WTC11 (cell line): ENCODE data around the gene ARSA. TPM values are rescaled to one million over a fixed set of nuclear protein-coding genes. Genes with fewer than 3 reads are reported as not detected.

Experiments used
- ATAC-seq: fragments of 200-7000 bp; cut with Tn5 transposase; 2 replicates; pipeline ENCODE4 v1.10.0; 2021; ENCODE audit warnings: mild to moderate bottlenecking, moderate library complexity
- CTCF ChIA-PET: fragments of 300-600 bp; sonication (Branson Sonifier 250); formaldehyde crosslinking; loops from one replicate; lab custom pipeline; 2021; ENCODE audit warnings: antibody characterized with exemption; lab: Charles Lee
- POLR2A ChIA-PET: fragments of 350-600 bp; sonication (Branson Sonifier 250); formaldehyde crosslinking; loops from one replicate; lab custom pipeline; 2021; ENCODE audit warnings: antibody characterized with exemption; lab: Charles Lee
- DNase-seq: peaks from one replicate; pipeline ENCODE4 v3.0.0; 2021; ENCODE audit warnings: low spot score
- H3K27ac Mint-ChIP-seq: 2 replicates; pipeline ENCODE4 v1.8.0; 2021; ENCODE audit warnings: mixed read lengths
- H3K27me3 Mint-ChIP-seq: 2 replicates; pipeline ENCODE4 v1.8.0; 2021; ENCODE audit warnings: low read depth, mild to moderate bottlenecking, moderate library complexity, mixed read lengths
- H3K36me3 Mint-ChIP-seq: 2 replicates; pipeline ENCODE4 v1.8.0; 2021; ENCODE audit warnings: mixed read lengths
- H3K4me1 Mint-ChIP-seq: 2 replicates; pipeline ENCODE4 v1.8.0; 2022; ENCODE audit warnings: mixed read lengths
- H3K4me3 Mint-ChIP-seq: 2 replicates; pipeline ENCODE4 v1.8.0; 2021; ENCODE audit warnings: mild to moderate bottlenecking, moderate library complexity, mixed read lengths
- H3K9me3 Mint-ChIP-seq: 2 replicates; pipeline ENCODE4 v1.8.0; 2021; ENCODE audit warnings: mixed read lengths
- ATF1 ChIP-seq: sonication (generic); formaldehyde crosslinking; IDR thresholded peaks from 2 replicates; pipeline ENCODE4 v1.8.1; 2023; ENCODE audit warnings: mild to moderate bottlenecking, moderate library complexity, missing genetic modification reagents
- CREM ChIP-seq: sonication (generic); formaldehyde crosslinking; IDR thresholded peaks from 2 replicates; pipeline ENCODE4 v1.8.1; 2022; ENCODE audit warnings: mild to moderate bottlenecking, missing genetic modification reagents, moderate library complexity
- ELF4 ChIP-seq: sonication (generic); formaldehyde crosslinking; IDR thresholded peaks from 2 replicates; pipeline ENCODE4 v1.8.1; 2022; ENCODE audit warnings: low read depth, mild to moderate bottlenecking, moderate library complexity, missing genetic modification reagents
- IRF2 ChIP-seq: sonication (generic); formaldehyde crosslinking; IDR thresholded peaks from 2 replicates; pipeline ENCODE4 v1.8.0; 2022; ENCODE audit warnings: low read depth, missing genetic modification reagents, borderline replicate concordance
- NFE2L1 ChIP-seq: sonication (generic); formaldehyde crosslinking; IDR thresholded peaks from 2 replicates; pipeline ENCODE4 v1.8.1; 2023; ENCODE audit warnings: missing genetic modification reagents
- NFYB ChIP-seq: sonication (generic); formaldehyde crosslinking; conservative IDR thresholded peaks from 2 replicates; pipeline ENCODE4 v1.8.0; 2022; ENCODE audit warnings: low read depth, missing genetic modification reagents
- OVOL2 ChIP-seq: fragments of 250-450 bp; sonication (Bioruptor Pico); IDR thresholded peaks from 2 replicates; pipeline ENCODE4 v1.9.0; 2021; ENCODE audit warnings: mild to moderate bottlenecking, borderline replicate concordance
- PRRX2 ChIP-seq: fragments of 250-450 bp; sonication (Bioruptor Pico); IDR thresholded peaks from 2 replicates; pipeline ENCODE4 v1.8.0; 2021; ENCODE audit warnings: mild to moderate bottlenecking
- RORB ChIP-seq: fragments of 250-450 bp; sonication (Bioruptor Pico); IDR thresholded peaks from 2 replicates; pipeline ENCODE4 v1.9.0; 2021; ENCODE audit warnings: mild to moderate bottlenecking
- ZNF138 ChIP-seq: sonication (generic); formaldehyde crosslinking; conservative IDR thresholded peaks from 2 replicates; pipeline ENCODE4 v1.8.1; 2022; ENCODE audit warnings: mild to moderate bottlenecking, moderate library complexity, missing genetic modification reagents
- total RNA-seq: library from RNA; stranded (reverse); gene quantifications from 3 replicates; pipeline ENCODE4 v1.2.3, GENCODE V29; 2021
- TF ChIP-seq, protein P1 (sequence below): fragments of 250-450 bp; sonication (Bioruptor Pico); IDR thresholded peaks from 2 replicates; pipeline ENCODE4 v1.8.0; 2021; ENCODE audit warnings: mild to moderate bottlenecking
- TF ChIP-seq, protein P2 (sequence below): fragments of 250-450 bp; sonication (Bioruptor Pico); IDR thresholded peaks from 2 replicates; pipeline ENCODE4 v1.9.0; 2021; ENCODE audit warnings: mild to moderate bottlenecking
- TF ChIP-seq, protein P3 (sequence below): sonication (generic); formaldehyde crosslinking; conservative IDR thresholded peaks from 2 replicates; pipeline ENCODE4 v1.8.1; 2022; ENCODE audit warnings: mild to moderate bottlenecking, missing genetic modification reagents
- TF ChIP-seq, protein P4 (sequence below): sonication (generic); formaldehyde crosslinking; IDR thresholded peaks from 2 replicates; pipeline ENCODE4 v1.8.1; 2022; ENCODE audit warnings: low read depth, missing genetic modification reagents, borderline replicate concordance
- TF ChIP-seq, protein P5 (sequence below): sonication (generic); formaldehyde crosslinking; IDR thresholded peaks from 2 replicates; pipeline ENCODE4 v1.8.1; 2023; ENCODE audit warnings: mild to moderate bottlenecking, missing genetic modification reagents
- TF ChIP-seq, protein P6 (sequence below): sonication (generic); formaldehyde crosslinking; IDR thresholded peaks from 2 replicates; pipeline ENCODE4 v1.8.1; 2023; ENCODE audit warnings: mild to moderate bottlenecking, missing genetic modification reagents, moderate library complexity
- TF ChIP-seq, protein P7 (sequence below): sonication (generic); formaldehyde crosslinking; IDR thresholded peaks from 2 replicates; pipeline ENCODE4 v1.8.1; 2022; ENCODE audit warnings: low read depth, mild to moderate bottlenecking, moderate library complexity, missing genetic modification reagents, borderline replicate concordance

Gene ARSA
- total RNA-seq, 1 experiment from 2014 or later, result 18.8 TPM

DNA sequence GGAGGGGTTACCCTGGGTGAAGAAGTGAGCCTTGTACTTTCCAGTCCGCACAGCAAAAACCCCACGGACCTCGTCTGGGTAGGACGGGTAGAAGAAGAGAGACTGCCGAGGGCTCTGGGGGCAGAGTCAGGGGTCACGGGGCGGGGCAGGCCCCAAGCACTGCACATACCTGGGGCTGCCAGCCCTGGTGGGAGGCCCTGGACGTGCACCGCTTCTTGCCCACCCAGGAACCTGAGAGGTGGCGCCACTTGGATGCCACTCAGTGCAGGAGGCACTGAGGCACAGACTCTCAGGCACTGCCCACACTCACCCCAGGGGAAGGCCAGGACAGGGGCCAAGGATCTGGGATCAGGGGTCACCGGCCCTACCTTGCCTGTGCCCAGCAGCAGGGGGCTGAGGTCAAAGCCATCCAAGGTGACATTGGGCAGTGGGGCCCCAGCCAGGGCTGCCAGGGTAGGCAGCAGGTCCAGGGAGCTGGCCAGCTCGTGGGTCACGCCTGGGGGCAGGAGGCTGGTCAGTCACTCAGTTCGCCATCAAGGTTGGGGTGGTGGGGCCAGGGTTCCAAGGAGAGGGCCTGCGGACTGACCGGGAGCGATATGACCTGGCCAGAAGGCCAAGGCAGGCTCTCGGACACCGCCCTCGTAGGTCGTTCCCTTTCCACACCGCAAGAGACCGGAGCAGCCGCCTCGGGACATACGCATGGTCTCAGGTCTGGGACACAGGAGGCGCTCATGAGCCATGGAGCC is 2.2 kb downstream of the ARSA start:
- peaks cover 24% of the 10 kb centered on the region for H3K4me1 Mint-ChIP-seq
- no peak overlapping the region for H3K4me3 Mint-ChIP-seq
- TF ChIP-seq, protein P1, sequence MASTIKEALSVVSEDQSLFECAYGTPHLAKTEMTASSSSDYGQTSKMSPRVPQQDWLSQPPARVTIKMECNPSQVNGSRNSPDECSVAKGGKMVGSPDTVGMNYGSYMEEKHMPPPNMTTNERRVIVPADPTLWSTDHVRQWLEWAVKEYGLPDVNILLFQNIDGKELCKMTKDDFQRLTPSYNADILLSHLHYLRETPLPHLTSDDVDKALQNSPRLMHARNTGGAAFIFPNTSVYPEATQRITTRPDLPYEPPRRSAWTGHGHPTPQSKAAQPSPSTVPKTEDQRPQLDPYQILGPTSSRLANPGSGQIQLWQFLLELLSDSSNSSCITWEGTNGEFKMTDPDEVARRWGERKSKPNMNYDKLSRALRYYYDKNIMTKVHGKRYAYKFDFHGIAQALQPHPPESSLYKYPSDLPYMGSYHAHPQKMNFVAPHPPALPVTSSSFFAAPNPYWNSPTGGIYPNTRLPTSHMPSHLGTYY (CRISPR knock-in tag), result no peak
- TF ChIP-seq PRRX2 (CRISPR knock-in tag), result no peak
- TF ChIP-seq OVOL2, result no peak
- ATAC-seq, result peak; percentile 32
- ChIA-PET POLR2A (no interaction called here), CTCF (interaction anchor here (0.6 to 4.5 kb wide), 21 partner anchors 13 to 481 kb away, joined by 3 to 78 read pairs (median 4); partner anchors contain the start of genes SCO2, SHANK3 and SYCE3)
- no peak overlapping the region for H3K27ac Mint-ChIP-seq
- H3K9me3 Mint-ChIP-seq, result no peaks in the 10 kb centered on the region
- H3K27me3 Mint-ChIP-seq, result peaks cover 26% of the 10 kb centered on the region
- DNase-seq, result peak; percentile 78
- H3K36me3 Mint-ChIP-seq, result no peaks in the 10 kb centered on the region

DNA sequence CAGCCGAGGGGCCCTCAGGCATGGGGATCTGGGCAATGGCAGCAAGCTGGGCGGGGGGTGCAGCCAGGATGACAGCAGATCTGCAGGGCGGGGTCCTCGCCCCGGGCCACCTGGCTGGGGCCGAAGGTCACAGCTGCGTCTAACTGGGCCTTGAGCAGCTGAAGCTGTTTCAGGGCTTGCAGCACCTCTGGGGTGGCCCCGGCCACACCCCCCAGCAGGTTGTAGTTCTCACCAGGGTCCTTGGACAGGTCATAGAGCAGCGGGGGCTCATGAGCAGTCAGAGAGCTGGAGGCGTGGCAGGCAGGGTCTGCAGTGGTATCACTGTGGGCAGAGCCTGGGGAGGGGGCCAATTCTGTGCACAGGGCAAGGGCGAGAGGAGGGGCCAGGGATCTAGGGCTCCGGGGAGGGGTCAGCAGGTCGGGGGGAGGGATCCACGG is 2.8 kb downstream of the ARSA start:
- ChIA-PET CTCF (interaction anchor here (0.6 to 4.5 kb wide), 6 partner anchors 16 to 73 kb away, joined by 3 to 78 read pairs (median 18); partner anchors contain the start of gene SYCE3), POLR2A (no interaction called here)

DNA sequence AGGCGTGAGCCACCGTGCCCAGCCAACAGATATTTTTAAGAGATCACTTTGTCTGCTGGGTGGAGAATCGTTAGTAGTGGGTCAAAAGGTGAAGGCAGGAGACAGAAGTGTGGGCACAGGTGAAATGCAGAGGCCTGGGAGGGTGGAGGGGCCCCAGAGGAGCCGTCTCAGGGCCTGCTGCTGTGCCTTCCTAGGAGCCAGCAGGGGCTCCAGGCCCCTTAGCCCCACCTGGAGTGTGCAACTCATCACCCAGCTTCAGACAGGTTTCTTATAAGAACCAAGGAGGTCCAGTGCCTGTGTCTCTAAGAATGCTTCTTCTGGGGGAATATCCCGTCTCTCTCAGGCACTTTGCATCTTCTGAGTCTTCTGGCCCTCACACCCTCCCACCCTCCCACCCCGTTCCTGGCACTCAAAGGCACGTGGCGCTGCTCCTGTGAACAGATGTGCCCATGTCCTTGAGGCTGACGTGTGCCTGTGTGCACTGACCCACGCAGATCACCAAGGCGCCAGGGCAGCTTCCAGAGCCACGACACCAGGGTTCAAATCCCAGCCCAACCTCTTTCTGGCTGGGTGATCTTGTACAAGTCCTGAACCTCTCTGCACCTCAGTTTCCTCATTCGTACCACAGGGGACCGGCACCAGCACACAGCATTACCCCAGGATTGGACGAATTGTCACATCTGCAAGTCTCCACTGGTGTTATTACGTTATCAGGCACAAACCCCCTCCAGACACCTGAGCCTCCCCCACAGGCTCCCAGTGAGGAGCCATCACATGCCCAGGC is 3.4 kb downstream of the ARSA start:
- peaks cover 21% of the 10 kb centered on the region for H3K27me3 Mint-ChIP-seq
- DNase-seq (no peak), ATAC-seq (no peak)
- H3K36me3 Mint-ChIP-seq, result no peaks in the 10 kb centered on the region
- CTCF ChIA-PET, result interaction anchor here (0.6 to 4.5 kb wide), 3 partner anchors 16 to 75 kb away, joined by 3 to 59 read pairs (median 4); no protein-coding TSS in a partner anchor
- no peak overlapping the region for H3K27ac Mint-ChIP-seq
- POLR2A ChIA-PET, result no interaction called here
- H3K4me3 Mint-ChIP-seq, result no peak overlapping the region
- no peaks in the 10 kb centered on the region for H3K9me3 Mint-ChIP-seq
- H3K4me1 Mint-ChIP-seq, result peaks cover 32% of the 10 kb centered on the region
- TF ChIP-seq, protein P2, sequence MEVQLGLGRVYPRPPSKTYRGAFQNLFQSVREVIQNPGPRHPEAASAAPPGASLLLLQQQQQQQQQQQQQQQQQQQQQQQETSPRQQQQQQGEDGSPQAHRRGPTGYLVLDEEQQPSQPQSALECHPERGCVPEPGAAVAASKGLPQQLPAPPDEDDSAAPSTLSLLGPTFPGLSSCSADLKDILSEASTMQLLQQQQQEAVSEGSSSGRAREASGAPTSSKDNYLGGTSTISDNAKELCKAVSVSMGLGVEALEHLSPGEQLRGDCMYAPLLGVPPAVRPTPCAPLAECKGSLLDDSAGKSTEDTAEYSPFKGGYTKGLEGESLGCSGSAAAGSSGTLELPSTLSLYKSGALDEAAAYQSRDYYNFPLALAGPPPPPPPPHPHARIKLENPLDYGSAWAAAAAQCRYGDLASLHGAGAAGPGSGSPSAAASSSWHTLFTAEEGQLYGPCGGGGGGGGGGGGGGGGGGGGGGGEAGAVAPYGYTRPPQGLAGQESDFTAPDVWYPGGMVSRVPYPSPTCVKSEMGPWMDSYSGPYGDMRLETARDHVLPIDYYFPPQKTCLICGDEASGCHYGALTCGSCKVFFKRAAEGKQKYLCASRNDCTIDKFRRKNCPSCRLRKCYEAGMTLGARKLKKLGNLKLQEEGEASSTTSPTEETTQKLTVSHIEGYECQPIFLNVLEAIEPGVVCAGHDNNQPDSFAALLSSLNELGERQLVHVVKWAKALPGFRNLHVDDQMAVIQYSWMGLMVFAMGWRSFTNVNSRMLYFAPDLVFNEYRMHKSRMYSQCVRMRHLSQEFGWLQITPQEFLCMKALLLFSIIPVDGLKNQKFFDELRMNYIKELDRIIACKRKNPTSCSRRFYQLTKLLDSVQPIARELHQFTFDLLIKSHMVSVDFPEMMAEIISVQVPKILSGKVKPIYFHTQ (CRISPR knock-in tag), result no peak
- no peak for TF ChIP-seq ZNF138 (CRISPR knock-in tag)
- TF ChIP-seq ATF1, result no peak
- TF ChIP-seq, protein P3, sequence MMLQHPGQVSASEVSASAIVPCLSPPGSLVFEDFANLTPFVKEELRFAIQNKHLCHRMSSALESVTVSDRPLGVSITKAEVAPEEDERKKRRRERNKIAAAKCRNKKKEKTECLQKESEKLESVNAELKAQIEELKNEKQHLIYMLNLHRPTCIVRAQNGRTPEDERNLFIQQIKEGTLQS (CRISPR knock-in tag), result no peak
- TF ChIP-seq, protein P4, sequence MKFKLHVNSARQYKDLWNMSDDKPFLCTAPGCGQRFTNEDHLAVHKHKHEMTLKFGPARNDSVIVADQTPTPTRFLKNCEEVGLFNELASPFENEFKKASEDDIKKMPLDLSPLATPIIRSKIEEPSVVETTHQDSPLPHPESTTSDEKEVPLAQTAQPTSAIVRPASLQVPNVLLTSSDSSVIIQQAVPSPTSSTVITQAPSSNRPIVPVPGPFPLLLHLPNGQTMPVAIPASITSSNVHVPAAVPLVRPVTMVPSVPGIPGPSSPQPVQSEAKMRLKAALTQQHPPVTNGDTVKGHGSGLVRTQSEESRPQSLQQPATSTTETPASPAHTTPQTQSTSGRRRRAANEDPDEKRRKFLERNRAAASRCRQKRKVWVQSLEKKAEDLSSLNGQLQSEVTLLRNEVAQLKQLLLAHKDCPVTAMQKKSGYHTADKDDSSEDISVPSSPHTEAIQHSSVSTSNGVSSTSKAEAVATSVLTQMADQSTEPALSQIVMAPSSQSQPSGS (CRISPR knock-in tag), result no peak
- no peak for TF ChIP-seq NFE2L1
- TF ChIP-seq NFYB (CRISPR knock-in tag), result no peak
- TF ChIP-seq RORB (CRISPR knock-in tag), result no peak
- TF ChIP-seq, protein P5, sequence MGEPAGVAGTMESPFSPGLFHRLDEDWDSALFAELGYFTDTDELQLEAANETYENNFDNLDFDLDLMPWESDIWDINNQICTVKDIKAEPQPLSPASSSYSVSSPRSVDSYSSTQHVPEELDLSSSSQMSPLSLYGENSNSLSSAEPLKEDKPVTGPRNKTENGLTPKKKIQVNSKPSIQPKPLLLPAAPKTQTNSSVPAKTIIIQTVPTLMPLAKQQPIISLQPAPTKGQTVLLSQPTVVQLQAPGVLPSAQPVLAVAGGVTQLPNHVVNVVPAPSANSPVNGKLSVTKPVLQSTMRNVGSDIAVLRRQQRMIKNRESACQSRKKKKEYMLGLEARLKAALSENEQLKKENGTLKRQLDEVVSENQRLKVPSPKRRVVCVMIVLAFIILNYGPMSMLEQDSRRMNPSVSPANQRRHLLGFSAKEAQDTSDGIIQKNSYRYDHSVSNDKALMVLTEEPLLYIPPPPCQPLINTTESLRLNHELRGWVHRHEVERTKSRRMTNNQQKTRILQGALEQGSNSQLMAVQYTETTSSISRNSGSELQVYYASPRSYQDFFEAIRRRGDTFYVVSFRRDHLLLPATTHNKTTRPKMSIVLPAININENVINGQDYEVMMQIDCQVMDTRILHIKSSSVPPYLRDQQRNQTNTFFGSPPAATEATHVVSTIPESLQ (CRISPR knock-in tag), result no peak
- no peak for TF ChIP-seq PRRX2 (CRISPR knock-in tag)
- TF ChIP-seq IRF2 (CRISPR knock-in tag), result no peak
- TF ChIP-seq, protein P6, sequence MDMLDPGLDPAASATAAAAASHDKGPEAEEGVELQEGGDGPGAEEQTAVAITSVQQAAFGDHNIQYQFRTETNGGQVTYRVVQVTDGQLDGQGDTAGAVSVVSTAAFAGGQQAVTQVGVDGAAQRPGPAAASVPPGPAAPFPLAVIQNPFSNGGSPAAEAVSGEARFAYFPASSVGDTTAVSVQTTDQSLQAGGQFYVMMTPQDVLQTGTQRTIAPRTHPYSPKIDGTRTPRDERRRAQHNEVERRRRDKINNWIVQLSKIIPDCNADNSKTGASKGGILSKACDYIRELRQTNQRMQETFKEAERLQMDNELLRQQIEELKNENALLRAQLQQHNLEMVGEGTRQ, result no peak

More for the DNA sequence above, 2.8 kb downstream of the ARSA start:
- Mint-ChIP-seq H3K27me3 (peaks cover 24% of the 10 kb centered on the region), H3K27ac (no peak overlapping the region), H3K9me3 (no peaks in the 10 kb centered on the region), H3K36me3 (no peaks in the 10 kb centered on the region), H3K4me1 (peaks cover 27% of the 10 kb centered on the region), H3K4me3 (no peak overlapping the region)
- ATAC-seq (no peak), DNase-seq (no peak)
- TF ChIP-seq ELF4 (CRISPR knock-in tag) (no peak), CREM (CRISPR knock-in tag) (no peak)
- TF ChIP-seq, protein P7, sequence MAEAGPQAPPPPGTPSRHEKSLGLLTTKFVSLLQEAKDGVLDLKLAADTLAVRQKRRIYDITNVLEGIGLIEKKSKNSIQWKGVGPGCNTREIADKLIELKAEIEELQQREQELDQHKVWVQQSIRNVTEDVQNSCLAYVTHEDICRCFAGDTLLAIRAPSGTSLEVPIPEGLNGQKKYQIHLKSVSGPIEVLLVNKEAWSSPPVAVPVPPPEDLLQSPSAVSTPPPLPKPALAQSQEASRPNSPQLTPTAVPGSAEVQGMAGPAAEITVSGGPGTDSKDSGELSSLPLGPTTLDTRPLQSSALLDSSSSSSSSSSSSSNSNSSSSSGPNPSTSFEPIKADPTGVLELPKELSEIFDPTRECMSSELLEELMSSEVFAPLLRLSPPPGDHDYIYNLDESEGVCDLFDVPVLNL (CRISPR knock-in tag), result no peak
